ENCODE results near the gene SLC39A2. TPM values are rescaled to one million over a fixed set of nuclear protein-coding genes. Genes with fewer than 3 reads are reported as not detected.

The SLC39A2 gene
- total RNA-seq, 2 experiments from 2014 or later = not detected

DNA sequence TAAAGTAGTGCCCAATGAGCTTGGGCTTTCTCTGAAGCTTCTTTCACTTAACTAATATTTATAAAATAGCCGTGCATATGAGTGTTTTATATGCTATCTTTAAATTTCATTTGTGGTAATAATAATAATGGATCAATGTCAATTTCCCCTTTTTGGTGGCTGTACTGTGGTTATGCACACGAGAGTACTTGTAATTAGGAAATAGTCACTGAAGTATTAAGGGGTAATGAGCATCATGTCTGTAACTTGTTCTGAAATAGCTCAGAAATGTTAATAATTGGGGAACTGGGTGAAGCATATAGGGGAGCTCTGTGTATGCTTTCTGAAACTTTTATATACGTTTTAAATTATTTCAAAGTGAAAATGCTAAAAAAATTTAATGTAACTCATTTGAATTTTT, 51.5 kb downstream of the SLC39A2 start:
- Histone ChIP-seq H3K9me3 (ENCODE audit: control insufficient read depth in 1 of 2, insufficient read depth in 1 of 2, low read length in 2 of 2) (no peaks in the 10 kb centered on the region), H3K27me3 (ENCODE audit: control insufficient read depth in 1 of 2, insufficient read depth in 2 of 2, low read length in 2 of 2) (no peaks in the 10 kb centered on the region), H3K4me3 (ENCODE audit: low read length) (no peak overlapping the region), H3K4me1 (ENCODE audit: insufficient read depth, low read length) (no peaks in the 10 kb centered on the region), H3K36me3 (ENCODE audit: insufficient read depth, low read length) (no peaks in the 10 kb centered on the region), H3K27ac (ENCODE audit: low read depth in 1 of 2, low read length in 2 of 2) (no peak overlapping the region)
- Mint-ChIP-seq H3K9me3 (no peaks in the 10 kb centered on the region), H3K4me3 (no peak overlapping the region), H3K27ac (no peak overlapping the region), H3K36me3 (ENCODE audit: low read depth) (no peaks in the 10 kb centered on the region), H3K27me3 (peaks cover 16% of the 10 kb centered on the region), H3K4me1 (ENCODE audit: low read depth) (no peaks in the 10 kb centered on the region)
- ChIA-PET POLR2A (no interaction called here), CTCF (no interaction called here)
- no peak for ATAC-seq (ENCODE audit: poor library complexity)
- intact Hi-C loops (cut with DNase I, micrococcal nuclease) = no loop called here
- TF ChIP-seq, protein P1, sequence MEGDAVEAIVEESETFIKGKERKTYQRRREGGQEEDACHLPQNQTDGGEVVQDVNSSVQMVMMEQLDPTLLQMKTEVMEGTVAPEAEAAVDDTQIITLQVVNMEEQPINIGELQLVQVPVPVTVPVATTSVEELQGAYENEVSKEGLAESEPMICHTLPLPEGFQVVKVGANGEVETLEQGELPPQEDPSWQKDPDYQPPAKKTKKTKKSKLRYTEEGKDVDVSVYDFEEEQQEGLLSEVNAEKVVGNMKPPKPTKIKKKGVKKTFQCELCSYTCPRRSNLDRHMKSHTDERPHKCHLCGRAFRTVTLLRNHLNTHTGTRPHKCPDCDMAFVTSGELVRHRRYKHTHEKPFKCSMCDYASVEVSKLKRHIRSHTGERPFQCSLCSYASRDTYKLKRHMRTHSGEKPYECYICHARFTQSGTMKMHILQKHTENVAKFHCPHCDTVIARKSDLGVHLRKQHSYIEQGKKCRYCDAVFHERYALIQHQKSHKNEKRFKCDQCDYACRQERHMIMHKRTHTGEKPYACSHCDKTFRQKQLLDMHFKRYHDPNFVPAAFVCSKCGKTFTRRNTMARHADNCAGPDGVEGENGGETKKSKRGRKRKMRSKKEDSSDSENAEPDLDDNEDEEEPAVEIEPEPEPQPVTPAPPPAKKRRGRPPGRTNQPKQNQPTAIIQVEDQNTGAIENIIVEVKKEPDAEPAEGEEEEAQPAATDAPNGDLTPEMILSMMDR (IDR thresholded peaks at IDR 0.05) = no peak
- DNase-seq = no peak

Small RNA genes within 50 kb of the gene (microRNA-seq; reads per million reads assigned to microRNA genes)
- not detected for gene MIR6717 (ENCODE audit: borderline microRNAs expressed, borderline replicate concordance)

Other genes starting within 250 kb of the SLC39A2 start
- gene EDDM3B, start 230.9 kb upstream of the SLC39A2 start, total RNA-seq = not detected
- 1 to 10 TPM in 1 of 2 experiments, under 1 TPM in 1; 0.66 to 1.5 TPM for gene RNASE6, start 218.0 kb upstream of the SLC39A2 start, total RNA-seq
- gene RNASE1, start 196.4 kb upstream of the SLC39A2 start, total RNA-seq = not detected
- gene RNASE3, start 107.9 kb upstream of the SLC39A2 start, total RNA-seq = not detected
- under 1 TPM; 0.34 to 0.36 TPM for gene RNASE2, start 43.8 kb upstream of the SLC39A2 start, total RNA-seq
- 10 to 100 TPM; 92.0 to 94.8 TPM for gene METTL17, start 9.3 kb upstream of the SLC39A2 start, total RNA-seq
- gene NDRG2, start 25.8 kb downstream of the SLC39A2 start, total RNA-seq = 10 to 100 TPM; 26.7 to 28.6 TPM
- not detected for gene TPPP2, start 30.9 kb downstream of the SLC39A2 start, total RNA-seq
- not detected for gene RNASE13, start 35.5 kb downstream of the SLC39A2 start, total RNA-seq
- gene RNASE7, start 43.1 kb downstream of the SLC39A2 start, total RNA-seq = not detected
- not detected for gene RNASE8, start 58.5 kb downstream of the SLC39A2 start, total RNA-seq
- gene ARHGEF40, start 71.0 kb downstream of the SLC39A2 start, total RNA-seq = 1 to 10 TPM; 1.2 to 1.3 TPM
- 10 to 100 TPM; 15.2 to 15.5 TPM for gene ZNF219, start 99.4 kb downstream of the SLC39A2 start, total RNA-seq
- gene TMEM253, start 101.8 kb downstream of the SLC39A2 start, total RNA-seq = not detected
- gene OR5AU1, start 156.8 kb downstream of the SLC39A2 start, total RNA-seq = not detected

Measured in CD4-positive, alpha-beta T cell (primary cell).